ENCODE results near the gene RABL2B. TPM values are rescaled to one million over a fixed set of nuclear protein-coding genes. Genes with fewer than 3 reads are reported as not detected.

The RABL2B gene
- 17.3 to 20.1 TPM (median 17.5 TPM) in 5 replicates for total RNA-seq (2022; extraction: Qiagen RNA extraction)

GRCh38 chr22:50783033-50783879, at the start of gene RABL2B:
Gene RABL2B (minus strand): TSS chr22:50783636. CDS start chr22:50782294, 1,342 bp downstream.

GRCh38 chr22:50737728-50738648, 45.4 kb downstream of the RABL2B start, which contains the start of gene ACR:
Gene ACR (plus strand): TSS chr22:50738204. CDS start chr22:50738236, 32 bp downstream.

Other genes with a start within 250 kb of the RABL2B start
- gene KLHDC7B, start 237.7 kb downstream of the RABL2B start, total RNA-seq (2022; extraction: Qiagen RNA extraction) = 0.02 to 0.05 TPM (median 0.02 TPM) in 3 of 5 replicates, not detected in the others
- gene SYCE3, start 220.7 kb downstream of the RABL2B start, total RNA-seq (2022; extraction: Qiagen RNA extraction) = 0.25 to 0.52 TPM (median 0.48 TPM) in 3 of 5 replicates, not detected in the others
- 10.8 to 14.4 TPM (median 12.8 TPM) in 5 replicates for gene CPT1B, start 205.2 kb downstream of the RABL2B start, total RNA-seq (2022; extraction: Qiagen RNA extraction)
- 14.9 to 20.5 TPM (median 18.3 TPM) in 5 replicates for gene CHKB, start 200.8 kb downstream of the RABL2B start, total RNA-seq (2022; extraction: Qiagen RNA extraction)
- 2.8 to 4.1 TPM (median 3.6 TPM) in 5 replicates for gene MAPK8IP2, start 182.8 kb downstream of the RABL2B start, total RNA-seq (2022; extraction: Qiagen RNA extraction)
- gene ARSA, start 155.5 kb downstream of the RABL2B start, total RNA-seq (2022; extraction: Qiagen RNA extraction) = 20.0 to 25.1 TPM (median 22.4 TPM) in 5 replicates
- 3.3 to 5.2 TPM (median 4.1 TPM) in 5 replicates for gene SHANK3, start 110.8 kb downstream of the RABL2B start, total RNA-seq (2022; extraction: Qiagen RNA extraction)
- 0.13 to 0.15 TPM in 2 of 5 replicates, not detected in the others for gene ACR, start 45.4 kb downstream of the RABL2B start, total RNA-seq (2022; extraction: Qiagen RNA extraction)